Measurements from ENCODE around the gene AK8. TPM values are rescaled to one million over a fixed set of nuclear protein-coding genes. Genes with fewer than 3 reads are reported as not detected.

Gene AK8
- polyA plus RNA-seq: 2.6 TPM
- long read RNA-seq, donor 1: 0 reads
- long read RNA-seq, donor 2, partial matches to known transcripts: 0 of 6 reads
- long read RNA-seq, donor 2, other reads (novel, unspliced or antisense): 5 of 6 reads
- long read RNA-seq, donor 3: 0 reads
- long read RNA-seq, donor 4: 0 reads
- long read RNA-seq, donor 5: 0 reads
- long read RNA-seq, donor 6, partial matches to known transcripts: 0 of 1 reads
- long read RNA-seq, donor 6, other reads (novel, unspliced or antisense): 0 of 1 reads
- long read RNA-seq, donor 7: 0 reads
- long read RNA-seq, donor 8: 0 reads
- long read RNA-seq, donor 9: 0 reads
- long read RNA-seq, donor 10, partial matches to known transcripts: 0 of 9 reads
- long read RNA-seq, donor 10, other reads (novel, unspliced or antisense): 8 of 9 reads
- long read RNA-seq, donor 11: 0 reads

DNA sequence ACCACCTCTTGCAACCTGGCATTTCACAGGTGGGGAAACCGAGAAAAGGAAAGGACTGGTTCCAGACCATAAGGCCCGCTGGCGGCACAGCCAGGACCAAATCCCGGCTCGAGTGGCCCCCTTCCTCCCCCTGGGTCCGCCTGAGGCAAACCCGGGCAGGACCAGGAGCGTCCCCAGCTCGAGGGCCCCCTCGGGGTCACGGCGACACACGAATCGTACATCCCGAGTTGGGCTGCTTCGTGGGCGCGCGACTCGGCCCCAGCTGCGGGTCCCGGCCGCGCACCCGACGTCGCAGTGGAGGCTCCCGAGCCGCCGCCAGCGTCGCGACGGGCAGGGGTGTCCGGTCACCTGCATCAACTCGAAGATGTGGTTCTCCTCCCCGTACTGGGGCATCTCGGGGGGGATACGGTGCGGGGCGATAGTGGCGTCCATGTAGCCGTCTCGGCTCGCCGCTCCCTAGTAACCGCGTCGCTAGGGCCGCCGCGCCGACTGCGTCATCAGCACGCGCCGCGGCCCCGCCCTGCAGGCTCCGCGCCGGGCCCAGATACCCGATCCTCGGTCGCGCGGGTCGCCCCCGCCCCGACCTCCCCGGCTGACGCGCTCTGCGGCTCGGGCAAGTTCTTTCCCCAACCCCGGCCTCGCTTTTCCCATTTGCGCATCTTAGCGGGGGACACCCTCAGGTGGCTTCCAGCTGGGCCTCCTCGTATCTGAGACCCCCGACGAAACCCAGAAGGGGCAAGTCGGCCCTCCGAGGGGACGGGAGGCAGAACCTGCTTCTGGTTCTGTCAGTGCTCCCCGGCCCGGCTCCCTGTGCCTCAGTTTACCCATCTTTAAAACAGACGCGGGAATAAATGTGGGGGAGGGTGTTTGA is at the start of gene AK8:
TSS of gene AK8 (minus strand) at position 461 of the 871 bp plus-strand sequence. CDS start at position 432, 29 bp downstream.
- Histone ChIP-seq H3K9me3 (ENCODE audit: control insufficient read depth, low read depth, low read length) (no peaks in the 10 kb centered on the region), H3K4me1 (ENCODE audit: control insufficient read depth, insufficient read depth, low read length) (peaks cover 5% of the 10 kb centered on the region), H3K36me3 (ENCODE audit: control insufficient read depth, insufficient read depth, low read length) (no peaks in the 10 kb centered on the region), H3K4me3 (ENCODE audit: low read length) (peak within 1 kb of the TSS; percentile 100), H3K27me3 (ENCODE audit: control insufficient read depth, insufficient read depth, low read length) (peaks cover 4% of the 10 kb centered on the region), H3K27ac (ENCODE audit: low read length) (peak within 1 kb of the TSS; percentile 48)
- DNase-seq: peak; percentile 66 to 80
- WGBS (ENCODE audit: insufficient coverage, low lambda C conversion rate): no CpG with 5 or more reads among the region's 89 CpGs

DNA sequence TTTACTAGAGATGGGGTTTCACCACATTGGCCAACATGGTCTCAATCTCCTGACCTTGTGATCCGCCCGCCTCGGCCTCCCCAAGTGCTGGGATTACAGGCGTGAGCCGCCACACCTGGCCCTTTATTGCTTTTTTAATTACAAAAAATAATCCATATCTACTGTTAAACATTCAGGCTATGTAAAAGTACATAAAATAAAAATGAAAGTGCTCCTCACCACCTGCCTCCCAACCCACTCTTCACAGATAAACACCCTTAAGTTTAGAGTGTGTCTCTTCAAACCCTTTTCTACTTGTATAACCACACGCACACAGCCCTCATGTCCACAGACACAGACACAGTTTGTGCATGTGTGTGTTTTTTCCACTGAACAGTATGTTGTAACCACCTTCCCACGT is 49.6 kb upstream of the AK8 start:
- DNase-seq: no peak
- WGBS (ENCODE audit: insufficient coverage, low lambda C conversion rate): 87% methylated on average over 3 of the region's 7 CpGs
- H3K27me3 ChIP-seq (ENCODE audit: control insufficient read depth, insufficient read depth, low read length): no peaks in the 10 kb centered on the region
- H3K4me3 ChIP-seq (ENCODE audit: low read length): no peak overlapping the region
- H3K4me1 ChIP-seq (ENCODE audit: control insufficient read depth, insufficient read depth, low read length): no peaks in the 10 kb centered on the region
- no peak overlapping the region for H3K27ac ChIP-seq (ENCODE audit: low read length)
- no peaks in the 10 kb centered on the region for H3K9me3 ChIP-seq (ENCODE audit: control insufficient read depth, low read depth, low read length)
- peaks cover 48% of the 10 kb centered on the region for H3K36me3 ChIP-seq (ENCODE audit: control insufficient read depth, insufficient read depth, low read length)

DNA sequence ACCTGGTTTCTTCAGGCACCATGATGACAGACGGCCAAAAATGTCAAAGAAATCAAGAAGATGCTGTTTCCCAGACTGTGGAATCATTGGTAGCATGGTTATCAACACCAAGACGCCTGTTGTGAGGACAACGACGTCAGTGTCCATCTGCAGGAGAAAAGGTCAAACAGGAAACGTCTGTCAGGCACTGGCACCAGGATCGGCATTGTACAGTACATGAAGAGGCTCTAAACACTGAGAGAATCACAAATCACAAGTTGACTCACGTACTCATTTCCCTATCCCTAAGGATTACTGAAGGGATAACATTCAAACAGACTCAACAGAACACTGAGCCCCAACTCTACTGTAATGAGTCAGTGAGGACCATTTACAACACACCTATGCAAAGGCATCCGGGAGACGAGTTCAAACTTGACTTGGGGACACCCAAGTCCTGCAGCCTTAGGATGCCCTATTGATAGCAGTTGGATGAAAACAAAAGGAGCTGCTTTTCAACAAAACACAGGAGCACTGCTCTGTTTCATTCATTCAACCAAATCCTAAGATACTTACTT is 45.3 kb upstream of the AK8 start:
- peaks cover 74% of the 10 kb centered on the region for H3K36me3 ChIP-seq (ENCODE audit: control insufficient read depth, insufficient read depth, low read length)
- H3K4me3 ChIP-seq (ENCODE audit: low read length): no peak overlapping the region
- 100% methylated on average over 1 of the region's 9 CpGs for WGBS (ENCODE audit: insufficient coverage, low lambda C conversion rate)
- H3K27me3 ChIP-seq (ENCODE audit: control insufficient read depth, insufficient read depth, low read length): no peaks in the 10 kb centered on the region
- no peaks in the 10 kb centered on the region for H3K4me1 ChIP-seq (ENCODE audit: control insufficient read depth, insufficient read depth, low read length)
- no peak overlapping the region for H3K27ac ChIP-seq (ENCODE audit: low read length)
- no peak for DNase-seq
- H3K9me3 ChIP-seq (ENCODE audit: control insufficient read depth, low read depth, low read length): no peaks in the 10 kb centered on the region

DNA sequence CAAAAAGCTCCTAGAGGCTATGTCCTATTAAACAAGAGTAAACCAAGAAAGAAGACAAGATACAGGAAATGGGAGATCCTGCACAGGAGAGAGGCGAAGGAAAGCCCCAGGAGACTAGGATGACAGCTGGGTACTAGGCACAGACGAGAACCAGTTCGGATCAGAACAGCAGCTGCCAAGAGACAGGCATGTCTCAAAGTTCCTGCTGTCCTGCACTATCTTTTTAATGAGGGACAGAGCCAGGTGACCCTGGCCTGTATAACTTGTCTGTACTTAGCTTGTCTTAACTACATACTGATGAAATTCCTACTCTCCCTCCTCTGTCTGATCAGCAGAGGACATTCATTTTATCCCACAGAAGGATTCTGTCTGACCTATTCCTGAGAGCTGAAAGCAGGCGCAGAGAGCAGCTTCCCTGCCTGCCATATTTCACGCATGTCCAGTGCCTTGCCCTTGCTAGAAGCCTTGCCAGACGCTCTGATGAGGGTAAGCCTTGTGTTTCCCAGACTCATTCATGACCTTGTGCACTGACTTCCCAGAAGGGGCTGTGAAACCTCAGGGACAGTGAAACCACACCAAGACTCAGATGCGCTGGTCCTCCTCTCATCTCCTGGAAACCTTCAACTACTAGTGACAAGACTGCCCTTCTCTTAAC is 41.7 kb upstream of the AK8 start:
- peaks cover 72% of the 10 kb centered on the region for H3K36me3 ChIP-seq (ENCODE audit: control insufficient read depth, insufficient read depth, low read length)
- no peak overlapping the region for H3K4me3 ChIP-seq (ENCODE audit: low read length)
- H3K27me3 ChIP-seq (ENCODE audit: control insufficient read depth, insufficient read depth, low read length): no peaks in the 10 kb centered on the region
- no peaks in the 10 kb centered on the region for H3K4me1 ChIP-seq (ENCODE audit: control insufficient read depth, insufficient read depth, low read length)
- no peaks in the 10 kb centered on the region for H3K9me3 ChIP-seq (ENCODE audit: control insufficient read depth, low read depth, low read length)
- no peak for DNase-seq
- H3K27ac ChIP-seq (ENCODE audit: low read length): no peak overlapping the region
- 100% methylated on average over 1 of the region's 7 CpGs for WGBS (ENCODE audit: insufficient coverage, low lambda C conversion rate)

- Histone ChIP-seq H3K4me1 (ENCODE audit: control insufficient read depth, insufficient read depth, low read length) (no peaks in the 10 kb centered on the region), H3K27me3 (ENCODE audit: control insufficient read depth, insufficient read depth, low read length) (no peaks in the 10 kb centered on the region), H3K9me3 (ENCODE audit: control insufficient read depth, low read depth, low read length) (no peaks in the 10 kb centered on the region), H3K36me3 (ENCODE audit: control insufficient read depth, insufficient read depth, low read length) (peaks cover 66% of the 10 kb centered on the region), H3K4me3 (ENCODE audit: low read length) (no peak overlapping the region), H3K27ac (ENCODE audit: low read length) (no peak overlapping the region)
- no peak for DNase-seq
- WGBS (ENCODE audit: insufficient coverage, low lambda C conversion rate): 100% methylated on average over 4 of the region's 6 CpGs
These were observed 36.8 kb upstream of the AK8 start for GRCh38 chr9:132914924-132915323.

- no peaks in the 10 kb centered on the region for H3K4me1 ChIP-seq (ENCODE audit: control insufficient read depth, insufficient read depth, low read length)
- no peak for DNase-seq
- H3K27me3 ChIP-seq (ENCODE audit: control insufficient read depth, insufficient read depth, low read length): no peaks in the 10 kb centered on the region
- H3K9me3 ChIP-seq (ENCODE audit: control insufficient read depth, low read depth, low read length): no peaks in the 10 kb centered on the region
- H3K27ac ChIP-seq (ENCODE audit: low read length): no peak overlapping the region
- WGBS (ENCODE audit: insufficient coverage, low lambda C conversion rate): 100% methylated on average over 2 of the region's 4 CpGs
- no peak overlapping the region for H3K4me3 ChIP-seq (ENCODE audit: low read length)
- peaks cover 60% of the 10 kb centered on the region for H3K36me3 ChIP-seq (ENCODE audit: control insufficient read depth, insufficient read depth, low read length)
These were observed 34.0 kb upstream of the AK8 start for GRCh38 chr9:132912131-132912530.

GRCh38 chr9:132910376-132910775 is 32.3 kb upstream of the AK8 start:
- no peaks in the 10 kb centered on the region for H3K27me3 ChIP-seq (ENCODE audit: control insufficient read depth, insufficient read depth, low read length)
- no peak overlapping the region for H3K27ac ChIP-seq (ENCODE audit: low read length)
- H3K4me3 ChIP-seq (ENCODE audit: low read length): no peak overlapping the region
- WGBS (ENCODE audit: insufficient coverage, low lambda C conversion rate): no CpG with 5 or more reads among the region's 6 CpGs
- no peaks in the 10 kb centered on the region for H3K4me1 ChIP-seq (ENCODE audit: control insufficient read depth, insufficient read depth, low read length)
- no peaks in the 10 kb centered on the region for H3K9me3 ChIP-seq (ENCODE audit: control insufficient read depth, low read depth, low read length)
- no peak for DNase-seq
- peaks cover 59% of the 10 kb centered on the region for H3K36me3 ChIP-seq (ENCODE audit: control insufficient read depth, insufficient read depth, low read length)

- peaks cover 61% of the 10 kb centered on the region for H3K36me3 ChIP-seq (ENCODE audit: control insufficient read depth, insufficient read depth, low read length)
- H3K4me3 ChIP-seq (ENCODE audit: low read length): no peak overlapping the region
- no peak for DNase-seq
- no peaks in the 10 kb centered on the region for H3K4me1 ChIP-seq (ENCODE audit: control insufficient read depth, insufficient read depth, low read length)
- H3K27me3 ChIP-seq (ENCODE audit: control insufficient read depth, insufficient read depth, low read length): no peaks in the 10 kb centered on the region
- H3K9me3 ChIP-seq (ENCODE audit: control insufficient read depth, low read depth, low read length): no peaks in the 10 kb centered on the region
- WGBS (ENCODE audit: insufficient coverage, low lambda C conversion rate): 100% methylated on average over 1 of the region's 2 CpGs
- H3K27ac ChIP-seq (ENCODE audit: low read length): no peak overlapping the region
These were observed 31.2 kb upstream of the AK8 start for GRCh38 chr9:132909311-132909710.

DNA sequence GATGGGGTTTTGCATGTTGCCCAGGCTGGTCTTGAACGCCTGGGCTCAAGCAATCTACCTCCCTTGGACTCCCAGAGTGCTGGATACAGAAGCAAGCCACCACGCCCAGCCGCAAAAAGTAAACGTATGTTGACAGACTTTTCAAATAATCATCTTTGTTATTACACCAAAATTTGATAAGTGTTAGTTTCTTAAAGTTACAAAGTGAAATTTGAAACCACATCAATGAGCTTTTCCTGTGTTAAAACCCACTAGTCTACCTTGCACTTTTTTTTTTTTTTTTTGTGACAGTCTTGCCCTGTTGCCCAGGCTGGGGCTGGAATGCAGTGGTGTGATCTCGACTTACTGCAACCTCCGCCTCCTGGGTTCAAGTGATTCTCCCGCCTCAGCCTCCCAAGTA is 30.6 kb upstream of the AK8 start:
- Histone ChIP-seq H3K4me1 (ENCODE audit: control insufficient read depth, insufficient read depth, low read length) (no peaks in the 10 kb centered on the region), H3K36me3 (ENCODE audit: control insufficient read depth, insufficient read depth, low read length) (peaks cover 68% of the 10 kb centered on the region), H3K27me3 (ENCODE audit: control insufficient read depth, insufficient read depth, low read length) (no peaks in the 10 kb centered on the region), H3K4me3 (ENCODE audit: low read length) (no peak overlapping the region), H3K9me3 (ENCODE audit: control insufficient read depth, low read depth, low read length) (no peaks in the 10 kb centered on the region), H3K27ac (ENCODE audit: low read length) (no peak overlapping the region)
- WGBS (ENCODE audit: insufficient coverage, low lambda C conversion rate): no CpG with 5 or more reads among the region's 7 CpGs
- no peak for DNase-seq

DNA sequence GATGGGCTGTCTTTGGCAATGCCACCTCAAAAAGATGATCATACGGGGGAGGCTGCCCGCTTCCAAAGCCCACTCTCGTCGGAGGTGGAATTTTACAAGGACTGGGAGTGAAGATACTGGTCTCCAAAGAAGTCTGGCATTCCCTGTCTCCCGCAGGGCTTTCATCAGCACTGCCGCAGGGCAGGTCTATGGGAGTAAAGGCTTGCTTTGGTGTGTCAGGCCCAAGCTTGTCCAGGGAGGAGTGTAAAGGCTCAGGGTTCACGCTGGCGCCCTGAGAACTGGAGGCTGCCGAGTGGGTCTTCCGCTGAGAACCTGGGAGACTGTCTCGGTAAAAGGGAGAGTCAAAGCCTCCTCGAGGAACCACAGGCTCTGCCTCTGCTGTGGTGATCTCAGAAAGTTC is 27.6 kb upstream of the AK8 start:
- Histone ChIP-seq H3K36me3 (ENCODE audit: control insufficient read depth, insufficient read depth, low read length) (peaks cover 72% of the 10 kb centered on the region), H3K27ac (ENCODE audit: low read length) (no peak overlapping the region), H3K9me3 (ENCODE audit: control insufficient read depth, low read depth, low read length) (no peaks in the 10 kb centered on the region), H3K4me3 (ENCODE audit: low read length) (no peak overlapping the region), H3K27me3 (ENCODE audit: control insufficient read depth, insufficient read depth, low read length) (no peaks in the 10 kb centered on the region), H3K4me1 (ENCODE audit: control insufficient read depth, insufficient read depth, low read length) (no peaks in the 10 kb centered on the region)
- DNase-seq: no peak
- 80% methylated on average over 1 of the region's 12 CpGs for WGBS (ENCODE audit: insufficient coverage, low lambda C conversion rate)
